Measurements from ENCODE around the gene KRTAP8-1.

Gene KRTAP8-1

GRCh38 chr21:30813174-30813573 is at the start of gene KRTAP8-1:
KRTAP8-1 (minus strand) TSS chr21:30813274; CDS start chr21:30813220, 54 bp downstream.
- H3K4me3 ChIP-seq (ENCODE audit: low read depth, low read length): no peak within 1 kb of the TSS
- in situ Hi-C loops (cut with HindIII; ENCODE audit: low sequenced_read_pairs): no loop called here
- DNase-seq (ENCODE audit: low read depth): no peak
- no peak for TF ChIP-seq CTCF (IDR thresholded peaks at IDR 0.05; ENCODE audit: low read depth, low read length, missing control alignments)

DNA sequence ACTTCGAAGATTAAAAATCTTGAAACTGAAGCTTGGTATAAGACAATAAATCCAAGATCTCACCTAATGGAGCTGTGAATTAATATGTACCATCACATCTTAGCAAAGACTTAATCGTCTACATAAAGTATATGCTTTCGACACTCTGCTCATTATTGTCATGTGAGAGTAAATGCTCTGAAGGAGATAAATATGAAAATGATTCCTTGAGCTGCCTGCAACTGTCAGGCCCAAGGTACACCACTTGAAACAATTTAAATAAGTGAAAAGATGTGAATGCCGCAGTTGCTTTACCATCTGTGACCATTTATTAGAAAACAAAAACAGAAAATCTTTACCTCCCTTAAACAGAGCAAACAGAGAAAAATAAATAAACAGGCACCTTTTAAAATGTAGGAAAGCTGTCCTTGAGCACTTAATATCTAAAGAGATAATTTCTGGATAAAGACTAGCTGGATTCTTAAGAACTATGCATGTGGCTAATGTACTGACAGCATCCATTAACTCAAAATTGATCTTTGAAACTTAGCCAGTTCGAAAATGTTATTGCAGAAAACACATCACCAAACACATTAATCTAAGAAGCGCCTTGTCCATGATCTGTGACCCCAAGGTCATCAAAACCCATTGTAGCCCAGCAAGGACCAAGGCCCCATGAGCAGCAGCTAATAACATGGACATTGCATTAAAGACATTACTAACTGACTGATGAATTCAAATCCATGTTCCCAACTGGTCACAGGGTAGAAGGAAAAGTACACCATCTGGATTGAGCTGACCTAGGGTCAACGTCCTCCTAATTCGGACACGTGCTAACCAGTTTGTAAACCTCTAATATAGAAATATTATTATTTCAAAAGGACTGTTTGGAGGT is 34.8 kb upstream of the KRTAP8-1 start:
- no peak for TF ChIP-seq CTCF (IDR thresholded peaks at IDR 0.05; ENCODE audit: low read depth, low read length, missing control alignments)
- DNase-seq (ENCODE audit: low read depth): no peak
- in situ Hi-C loops (cut with HindIII; ENCODE audit: low sequenced_read_pairs): no loop called here
- no peak overlapping the region for H3K4me3 ChIP-seq (ENCODE audit: low read depth, low read length)

DNA sequence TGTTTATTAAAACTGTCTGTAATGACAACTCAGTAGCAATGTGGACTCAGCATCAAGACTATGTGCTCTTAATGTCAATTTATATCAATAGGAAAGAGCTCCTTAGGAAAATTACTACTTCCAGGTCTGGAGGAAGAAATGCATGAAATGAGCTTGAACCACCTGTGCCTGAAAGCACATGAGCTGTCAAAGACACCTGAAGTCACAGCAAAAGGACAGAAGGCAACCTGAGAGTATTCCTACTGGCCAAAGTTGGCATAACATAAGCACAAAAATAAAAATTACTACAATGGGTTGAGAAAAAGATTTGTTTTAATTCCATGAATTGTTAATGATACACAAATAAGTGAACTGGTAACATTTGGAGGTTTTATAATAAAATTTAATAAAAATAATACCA is 29.9 kb upstream of the KRTAP8-1 start:
- no peak for TF ChIP-seq CTCF (IDR thresholded peaks at IDR 0.05; ENCODE audit: low read depth, low read length, missing control alignments)
- in situ Hi-C loops (cut with HindIII; ENCODE audit: low sequenced_read_pairs): no loop called here
- no peak for DNase-seq (ENCODE audit: low read depth)
- no peak overlapping the region for H3K4me3 ChIP-seq (ENCODE audit: low read depth, low read length)

DNA sequence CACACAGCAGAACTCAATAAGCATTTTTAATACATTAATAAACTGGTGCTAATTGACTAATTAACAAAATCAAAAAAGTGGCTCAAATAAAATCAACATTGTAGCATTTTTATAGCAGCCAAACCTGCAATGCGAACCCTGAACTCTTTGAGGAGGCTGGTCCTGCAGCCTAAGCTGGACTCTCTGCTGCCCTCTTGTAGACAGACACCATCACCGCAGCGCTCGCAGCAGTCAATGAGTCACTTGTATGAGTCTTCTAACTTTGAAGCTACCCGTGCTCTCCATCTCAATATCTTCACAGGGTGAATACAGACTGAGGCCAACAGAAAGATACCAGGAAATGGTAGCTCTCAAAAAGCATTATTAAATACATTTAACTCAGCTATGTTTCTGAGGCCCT is 26.2 kb upstream of the KRTAP8-1 start:
- in situ Hi-C loops (cut with HindIII; ENCODE audit: low sequenced_read_pairs): no loop called here
- no peak overlapping the region for H3K4me3 ChIP-seq (ENCODE audit: low read depth, low read length)
- peak; percentile 42 for TF ChIP-seq CTCF (IDR thresholded peaks at IDR 0.05; ENCODE audit: low read depth, low read length, missing control alignments)
- no peak for DNase-seq (ENCODE audit: low read depth)

- TF ChIP-seq CTCF (IDR thresholded peaks at IDR 0.05; ENCODE audit: low read depth, low read length, missing control alignments): no peak
- in situ Hi-C loops (cut with HindIII; ENCODE audit: low sequenced_read_pairs): no loop called here
- no peak for DNase-seq (ENCODE audit: low read depth)
- H3K4me3 ChIP-seq (ENCODE audit: low read depth, low read length): no peak overlapping the region
Measured at GRCh38 chr21:30838536-30838935, 25.5 kb upstream of the KRTAP8-1 start.

DNA sequence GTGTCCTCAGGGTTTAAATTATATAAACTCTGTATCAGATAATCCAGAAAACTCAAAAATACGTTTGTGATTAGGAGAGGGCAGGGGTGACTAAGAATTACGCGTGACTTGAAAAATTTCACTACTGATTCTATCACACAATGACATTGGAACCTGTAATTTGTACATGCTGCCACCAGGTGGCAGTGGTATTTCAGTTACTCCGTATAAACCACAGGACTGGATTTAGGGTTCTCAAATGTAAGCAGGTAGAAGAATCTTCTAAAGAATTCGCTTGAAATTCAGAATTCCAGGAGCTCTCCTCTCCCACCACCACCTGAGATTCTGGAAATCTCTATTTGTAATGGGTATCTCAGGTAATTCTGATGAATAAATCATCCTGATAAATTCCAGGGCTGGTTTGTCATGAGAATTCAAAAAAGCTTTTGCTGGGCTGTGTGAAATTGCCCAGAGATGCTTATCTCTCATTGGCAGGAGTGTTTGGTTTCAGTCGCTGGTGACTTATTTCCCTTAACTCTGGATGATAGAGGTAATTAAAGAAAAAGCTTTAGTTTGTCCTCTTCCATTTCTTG is 18.2 kb upstream of the KRTAP8-1 start:
- no peak overlapping the region for H3K4me3 ChIP-seq (ENCODE audit: low read depth, low read length)
- DNase-seq (ENCODE audit: low read depth): no peak
- TF ChIP-seq CTCF (IDR thresholded peaks at IDR 0.05; ENCODE audit: low read depth, low read length, missing control alignments): peak; percentile 22
- in situ Hi-C loops (cut with HindIII; ENCODE audit: low sequenced_read_pairs): no loop called here
